HEK293 (cell line): ENCODE measurements around the gene NRSN2.

Experiments used
- HOXD13 ChIP-seq: sonication (generic); formaldehyde crosslinking; IDR thresholded peaks from 2 replicates; pipeline ENCODE4 v1.8.0; 2022; ENCODE audit warnings: missing genetic modification reagents, borderline replicate concordance
- KLF16 ChIP-seq: fragments of 450-650 bp; formaldehyde crosslinking; IDR thresholded peaks from 2 replicates; pipeline ENCODE4 v1.5.1; 2017; ENCODE audit warnings: missing biosample characterization, missing genetic modification characterization
- MYNN ChIP-seq: fragments of 450-650 bp; formaldehyde crosslinking; IDR thresholded peaks from 2 replicates; pipeline ENCODE4 v1.5.1; 2016; ENCODE audit warnings: missing biosample characterization, missing genetic modification characterization, borderline replicate concordance
- MZF1 ChIP-seq: fragments of 450-650 bp; formaldehyde crosslinking; IDR thresholded peaks from 2 replicates; pipeline ENCODE4 v1.5.1; 2017; ENCODE audit warnings: missing biosample characterization, missing genetic modification characterization, borderline replicate concordance
- PATZ1 ChIP-seq: fragments of 450-650 bp; formaldehyde crosslinking; IDR thresholded peaks from 2 replicates; pipeline ENCODE4 v1.5.1; 2016; ENCODE audit warnings: missing biosample characterization, missing genetic modification characterization
- SP7 ChIP-seq: fragments of 450-650 bp; formaldehyde crosslinking; IDR thresholded peaks from 2 replicates; pipeline ENCODE4 v1.5.1; 2016; ENCODE audit warnings: missing biosample characterization, missing genetic modification characterization
- ZBTB10 ChIP-seq: fragments of 450-650 bp; formaldehyde crosslinking; IDR thresholded peaks from 2 replicates; pipeline ENCODE4 v1.5.1; 2016; ENCODE audit warnings: missing biosample characterization, missing genetic modification characterization
- ZBTB17 ChIP-seq: fragments of 450-650 bp; formaldehyde crosslinking; IDR thresholded peaks from 2 replicates; pipeline ENCODE4 v1.5.1; 2016; ENCODE audit warnings: missing biosample characterization, missing genetic modification characterization
- ZBTB20 ChIP-seq: fragments of 450-650 bp; formaldehyde crosslinking; IDR thresholded peaks from 2 replicates; pipeline ENCODE4 v1.5.1; 2016; ENCODE audit warnings: missing biosample characterization, missing genetic modification characterization
- ZBTB48 ChIP-seq: fragments of 450-650 bp; formaldehyde crosslinking; IDR thresholded peaks from 2 replicates; pipeline ENCODE4 v1.5.1; 2016; ENCODE audit warnings: missing biosample characterization, missing genetic modification characterization
- ZIC2 ChIP-seq: fragments of 450-650 bp; formaldehyde crosslinking; IDR thresholded peaks from 2 replicates; pipeline ENCODE4 v1.5.1; 2016; ENCODE audit warnings: missing biosample characterization, missing genetic modification characterization
- ZNF16 ChIP-seq: fragments of 450-650 bp; formaldehyde crosslinking; IDR thresholded peaks from 2 replicates; pipeline ENCODE4 v1.5.1; 2016; ENCODE audit warnings: low read depth, missing biosample characterization, missing genetic modification characterization
- ZNF292 ChIP-seq: fragments of 450-650 bp; formaldehyde crosslinking; IDR thresholded peaks from 2 replicates; pipeline ENCODE4 v1.5.1; 2016; ENCODE audit warnings: low read depth, missing biosample characterization, missing genetic modification characterization, borderline replicate concordance
- ZNF335 ChIP-seq: fragments of 450-650 bp; formaldehyde crosslinking; conservative IDR thresholded peaks from 2 replicates; pipeline ENCODE4 v1.5.1; 2016; ENCODE audit warnings: missing biosample characterization, missing genetic modification characterization
- ZNF473 ChIP-seq: fragments of 450-650 bp; formaldehyde crosslinking; IDR thresholded peaks from 2 replicates; pipeline ENCODE4 v1.5.1; 2017; ENCODE audit warnings: missing biosample characterization, missing genetic modification characterization
- ZNF513 ChIP-seq: fragments of 450-650 bp; IDR thresholded peaks from 2 replicates; pipeline ENCODE4 v1.5.1; 2018; ENCODE audit warnings: missing biosample characterization, missing genetic modification characterization
- ZNF558 ChIP-seq: fragments of 450-650 bp; formaldehyde crosslinking; IDR thresholded peaks from 2 replicates; pipeline ENCODE4 v1.5.1; 2016; ENCODE audit warnings: missing biosample characterization, missing genetic modification characterization
- ZNF600 ChIP-seq: fragments of 450-650 bp; formaldehyde crosslinking; IDR thresholded peaks from 2 replicates; pipeline ENCODE4 v1.5.1; 2016; ENCODE audit warnings: missing biosample characterization, missing genetic modification characterization
- ZSCAN18 ChIP-seq: fragments of 450-650 bp; formaldehyde crosslinking; IDR thresholded peaks from 2 replicates; pipeline ENCODE4 v1.5.1; 2016; ENCODE audit warnings: missing biosample characterization, missing genetic modification characterization
- ZSCAN4 ChIP-seq: fragments of 450-650 bp; formaldehyde crosslinking; IDR thresholded peaks from 2 replicates; pipeline ENCODE4 v1.5.1; 2017; ENCODE audit warnings: missing biosample characterization, missing genetic modification characterization
- TF ChIP-seq, protein P1 (sequence below): fragments of 450-650 bp; formaldehyde crosslinking; IDR thresholded peaks from 2 replicates; pipeline ENCODE4 v1.5.1; 2017; ENCODE audit warnings: missing biosample characterization, missing genetic modification characterization
- TF ChIP-seq, protein P2 (sequence below): fragments of 450-650 bp; IDR thresholded peaks from 2 replicates; pipeline ENCODE4 v1.5.1; 2018; ENCODE audit warnings: missing biosample characterization, mild to moderate bottlenecking, missing genetic modification characterization

NRSN2 gene

GRCh38 chr20:371755-372542 is 25.0 kb downstream of the NRSN2 start (continued):
- TF ChIP-seq PATZ1 (tag by site-specific recombination) (peak; percentile 70), MZF1 (tag by site-specific recombination) (peak; percentile 72; the same call in 1 of the 2 replicates), ZBTB20 (0 out of 2 replicates have a peak, but pooled peaks have one; percentile 35), ZBTB10 (tag by site-specific recombination) (0 out of 2 replicates have a peak, but pooled peaks have one; percentile 12), ZNF513 (tag by site-specific recombination) (0 out of 2 replicates have a peak, but pooled peaks have one; percentile 9), ZSCAN4 (tag by site-specific recombination) (no peak), ZNF558 (tag by site-specific recombination) (peak; percentile 29; the same call in 1 of the 2 replicates), ZNF292 (tag by site-specific recombination) (no peak), ZNF335 (peak; percentile 83), HOXD13 (CRISPR knock-in tag) (peak; percentile 99), MYNN (no peak), SP7 (tag by site-specific recombination) (0 out of 2 replicates have a peak, but pooled peaks have one; percentile 18), ZNF473 (tag by site-specific recombination) (no peak), ZBTB48 (tag by site-specific recombination) (peak; percentile 69; the same call in 1 of the 2 replicates), ZBTB17 (tag by site-specific recombination) (peak; percentile 35; the same call in 1 of the 2 replicates), ZNF16 (tag by site-specific recombination) (no peak), ZSCAN18 (tag by site-specific recombination) (0 out of 2 replicates have a peak, but pooled peaks have one; percentile 44), ZIC2 (tag by site-specific recombination) (peak; percentile 66), KLF16 (tag by site-specific recombination) (no peak), ZNF600 (tag by site-specific recombination) (no peak)
- TF ChIP-seq, protein P1, sequence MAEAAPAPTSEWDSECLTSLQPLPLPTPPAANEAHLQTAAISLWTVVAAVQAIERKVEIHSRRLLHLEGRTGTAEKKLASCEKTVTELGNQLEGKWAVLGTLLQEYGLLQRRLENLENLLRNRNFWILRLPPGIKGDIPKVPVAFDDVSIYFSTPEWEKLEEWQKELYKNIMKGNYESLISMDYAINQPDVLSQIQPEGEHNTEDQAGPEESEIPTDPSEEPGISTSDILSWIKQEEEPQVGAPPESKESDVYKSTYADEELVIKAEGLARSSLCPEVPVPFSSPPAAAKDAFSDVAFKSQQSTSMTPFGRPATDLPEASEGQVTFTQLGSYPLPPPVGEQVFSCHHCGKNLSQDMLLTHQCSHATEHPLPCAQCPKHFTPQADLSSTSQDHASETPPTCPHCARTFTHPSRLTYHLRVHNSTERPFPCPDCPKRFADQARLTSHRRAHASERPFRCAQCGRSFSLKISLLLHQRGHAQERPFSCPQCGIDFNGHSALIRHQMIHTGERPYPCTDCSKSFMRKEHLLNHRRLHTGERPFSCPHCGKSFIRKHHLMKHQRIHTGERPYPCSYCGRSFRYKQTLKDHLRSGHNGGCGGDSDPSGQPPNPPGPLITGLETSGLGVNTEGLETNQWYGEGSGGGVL = peak; percentile 46; the same call in 1 of the 2 replicates
- TF ChIP-seq, protein P2, sequence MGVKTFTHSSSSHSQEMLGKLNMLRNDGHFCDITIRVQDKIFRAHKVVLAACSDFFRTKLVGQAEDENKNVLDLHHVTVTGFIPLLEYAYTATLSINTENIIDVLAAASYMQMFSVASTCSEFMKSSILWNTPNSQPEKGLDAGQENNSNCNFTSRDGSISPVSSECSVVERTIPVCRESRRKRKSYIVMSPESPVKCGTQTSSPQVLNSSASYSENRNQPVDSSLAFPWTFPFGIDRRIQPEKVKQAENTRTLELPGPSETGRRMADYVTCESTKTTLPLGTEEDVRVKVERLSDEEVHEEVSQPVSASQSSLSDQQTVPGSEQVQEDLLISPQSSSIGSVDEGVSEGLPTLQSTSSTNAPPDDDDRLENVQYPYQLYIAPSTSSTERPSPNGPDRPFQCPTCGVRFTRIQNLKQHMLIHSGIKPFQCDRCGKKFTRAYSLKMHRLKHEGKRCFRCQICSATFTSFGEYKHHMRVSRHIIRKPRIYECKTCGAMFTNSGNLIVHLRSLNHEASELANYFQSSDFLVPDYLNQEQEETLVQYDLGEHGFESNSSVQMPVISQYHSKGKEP (tag by site-specific recombination) = peak; percentile 67; the same call in 1 of the 2 replicates
